ENCODE data around the gene FUBP3. TPM values are rescaled to one million over a fixed set of nuclear protein-coding genes. Genes with fewer than 3 reads are reported as not detected.
"Not testable (repeated sequence)": the region's sequence is repeated elsewhere in the genome, so short reads cannot be mapped to it uniquely, and the experiment has no call there.

FUBP3 gene
- total RNA-seq, 1 experiment from 2014 or later = 0.02 TPM

- DNase-seq (ENCODE audit: low spot score) = peak; percentile 60
These were observed 103.2 kb downstream of the FUBP3 start for GRCh38 chr9:130682421-130683121.

GRCh38 chr9:130685104-130685503, 105.7 kb downstream of the FUBP3 start:
- DNase-seq (ENCODE audit: low spot score) = no peak

GRCh38 chr9:130685945-130686344, 106.6 kb downstream of the FUBP3 start:
- not testable (repeated sequence) for DNase-seq (ENCODE audit: low spot score)

GRCh38 chr9:130687615-130688014, 108.2 kb downstream of the FUBP3 start:
- no peak for DNase-seq (ENCODE audit: low spot score)

Other genes starting within 250 kb of the FUBP3 start
- not detected in 2 replicates for gene ASS1, start 134.6 kb upstream of the FUBP3 start, total RNA-seq (2014; rRNA removed; shearing (Covaris generic))
- not detected in 2 replicates for gene PRDM12, start 85.0 kb downstream of the FUBP3 start, total RNA-seq (2014; rRNA removed; shearing (Covaris generic))
- 34.9 and 43.2 TPM in 2 replicates for gene EXOSC2, start 114.2 kb downstream of the FUBP3 start, total RNA-seq (2014; rRNA removed; shearing (Covaris generic))

Measured in A172 (cell line).